Ishikawa (cell line): Measurements from ENCODE around the gene MYPOP.

Source experiments
- CEBPB ChIP-seq: IDR thresholded peaks from 2 replicates; pipeline ENCODE4 v1.6.1; 2012
- CREB1 ChIP-seq: IDR thresholded peaks from 2 replicates; pipeline ENCODE4 v1.6.1; 2012; ENCODE audit warnings: low read depth
- EGR1 ChIP-seq: IDR thresholded peaks from 2 replicates; pipeline ENCODE4 v1.6.1; 2012
- EP300 ChIP-seq: IDR thresholded peaks from 2 replicates; pipeline ENCODE4 v1.6.1; 2012; ENCODE audit warnings: borderline replicate concordance
- FOXM1 ChIP-seq: IDR thresholded peaks from 2 replicates; pipeline ENCODE4 v1.6.1; 2012; ENCODE audit warnings: low read depth, borderline replicate concordance
- NFIC ChIP-seq: IDR thresholded peaks from 2 replicates; pipeline ENCODE4 v1.6.1; 2012
- RAD21 ChIP-seq: IDR thresholded peaks from 2 replicates; pipeline ENCODE4 v1.6.1; 2012; ENCODE audit warnings: low read depth
- TAF1 ChIP-seq: IDR thresholded peaks from 2 replicates; pipeline ENCODE4 v1.6.1; 2012; ENCODE audit warnings: low read depth, mild to moderate bottlenecking
- TCF12 ChIP-seq: IDR thresholded peaks from 2 replicates; pipeline ENCODE4 v1.6.1; 2012; ENCODE audit warnings: low read depth
- TEAD4 ChIP-seq: IDR thresholded peaks from 2 replicates; pipeline ENCODE4 v1.6.1; 2012
- YY1 ChIP-seq: IDR thresholded peaks from 2 replicates; pipeline ENCODE4 v1.6.1; 2012; ENCODE audit warnings: low read depth
- ZBTB7A ChIP-seq: IDR thresholded peaks from 2 replicates; pipeline ENCODE4 v1.6.1; 2012; ENCODE audit warnings: low read depth
- TF ChIP-seq, protein P1 (sequence below): IDR thresholded peaks from 2 replicates; pipeline ENCODE4 v1.6.1; 2012; ENCODE audit warnings: low read depth, mild to moderate bottlenecking
- TF ChIP-seq, protein P2 (sequence below): IDR thresholded peaks from 2 replicates; pipeline ENCODE4 v1.6.1; 2012
- TF ChIP-seq, protein P3 (sequence below): IDR thresholded peaks from 2 replicates; pipeline ENCODE4 v1.6.1; 2012

Gene MYPOP

DNA sequence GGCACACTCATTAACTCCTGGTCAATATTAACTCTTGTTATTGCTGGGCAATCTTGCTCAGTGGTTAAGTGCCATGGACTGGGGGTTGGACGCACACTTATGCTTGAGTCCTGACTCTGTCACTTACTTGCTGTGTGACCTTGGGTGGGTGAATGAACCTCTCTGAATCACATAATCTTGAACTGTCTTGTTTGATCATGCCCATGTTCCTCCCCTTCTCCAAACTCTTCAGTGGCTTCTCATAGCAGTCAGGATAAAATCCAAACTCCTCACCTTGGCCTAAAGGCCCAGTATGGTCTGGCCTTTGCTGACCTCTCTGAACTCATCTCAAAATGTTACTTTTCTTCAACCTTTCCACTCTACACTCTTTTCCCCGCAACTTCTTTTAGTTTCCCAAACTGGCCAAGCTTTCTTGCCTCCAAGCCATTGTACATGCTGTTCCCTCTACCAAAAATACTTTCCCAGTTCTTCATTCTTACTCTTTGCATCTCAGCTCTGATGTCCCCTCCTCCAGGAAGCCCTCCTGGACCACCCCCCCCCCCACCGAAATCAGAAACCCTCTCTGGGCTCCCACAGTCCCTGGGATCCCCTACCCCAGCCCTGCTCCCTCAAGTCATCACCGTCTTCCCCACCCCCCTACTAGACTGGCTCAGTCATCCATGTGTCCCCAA lies 2.4 kb downstream of the MYPOP start:
- TF ChIP-seq CEBPB (no peak), YY1 (no peak), ZBTB7A (no peak), FOXM1 (no peak), EGR1 (no peak), CREB1 (no peak), TAF1 (no peak), TCF12 (no peak), TEAD4 (no peak), EP300 (no peak), RAD21 (no peak)
- TF ChIP-seq, protein P1, sequence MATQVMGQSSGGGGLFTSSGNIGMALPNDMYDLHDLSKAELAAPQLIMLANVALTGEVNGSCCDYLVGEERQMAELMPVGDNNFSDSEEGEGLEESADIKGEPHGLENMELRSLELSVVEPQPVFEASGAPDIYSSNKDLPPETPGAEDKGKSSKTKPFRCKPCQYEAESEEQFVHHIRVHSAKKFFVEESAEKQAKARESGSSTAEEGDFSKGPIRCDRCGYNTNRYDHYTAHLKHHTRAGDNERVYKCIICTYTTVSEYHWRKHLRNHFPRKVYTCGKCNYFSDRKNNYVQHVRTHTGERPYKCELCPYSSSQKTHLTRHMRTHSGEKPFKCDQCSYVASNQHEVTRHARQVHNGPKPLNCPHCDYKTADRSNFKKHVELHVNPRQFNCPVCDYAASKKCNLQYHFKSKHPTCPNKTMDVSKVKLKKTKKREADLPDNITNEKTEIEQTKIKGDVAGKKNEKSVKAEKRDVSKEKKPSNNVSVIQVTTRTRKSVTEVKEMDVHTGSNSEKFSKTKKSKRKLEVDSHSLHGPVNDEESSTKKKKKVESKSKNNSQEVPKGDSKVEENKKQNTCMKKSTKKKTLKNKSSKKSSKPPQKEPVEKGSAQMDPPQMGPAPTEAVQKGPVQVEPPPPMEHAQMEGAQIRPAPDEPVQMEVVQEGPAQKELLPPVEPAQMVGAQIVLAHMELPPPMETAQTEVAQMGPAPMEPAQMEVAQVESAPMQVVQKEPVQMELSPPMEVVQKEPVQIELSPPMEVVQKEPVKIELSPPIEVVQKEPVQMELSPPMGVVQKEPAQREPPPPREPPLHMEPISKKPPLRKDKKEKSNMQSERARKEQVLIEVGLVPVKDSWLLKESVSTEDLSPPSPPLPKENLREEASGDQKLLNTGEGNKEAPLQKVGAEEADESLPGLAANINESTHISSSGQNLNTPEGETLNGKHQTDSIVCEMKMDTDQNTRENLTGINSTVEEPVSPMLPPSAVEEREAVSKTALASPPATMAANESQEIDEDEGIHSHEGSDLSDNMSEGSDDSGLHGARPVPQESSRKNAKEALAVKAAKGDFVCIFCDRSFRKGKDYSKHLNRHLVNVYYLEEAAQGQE, result no peak
- TF ChIP-seq, protein P2, sequence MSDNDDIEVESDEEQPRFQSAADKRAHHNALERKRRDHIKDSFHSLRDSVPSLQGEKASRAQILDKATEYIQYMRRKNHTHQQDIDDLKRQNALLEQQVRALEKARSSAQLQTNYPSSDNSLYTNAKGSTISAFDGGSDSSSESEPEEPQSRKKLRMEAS, result no peak
- TF ChIP-seq, protein P3, sequence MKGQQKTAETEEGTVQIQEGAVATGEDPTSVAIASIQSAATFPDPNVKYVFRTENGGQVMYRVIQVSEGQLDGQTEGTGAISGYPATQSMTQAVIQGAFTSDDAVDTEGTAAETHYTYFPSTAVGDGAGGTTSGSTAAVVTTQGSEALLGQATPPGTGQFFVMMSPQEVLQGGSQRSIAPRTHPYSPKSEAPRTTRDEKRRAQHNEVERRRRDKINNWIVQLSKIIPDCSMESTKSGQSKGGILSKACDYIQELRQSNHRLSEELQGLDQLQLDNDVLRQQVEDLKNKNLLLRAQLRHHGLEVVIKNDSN, result no peak

DNA sequence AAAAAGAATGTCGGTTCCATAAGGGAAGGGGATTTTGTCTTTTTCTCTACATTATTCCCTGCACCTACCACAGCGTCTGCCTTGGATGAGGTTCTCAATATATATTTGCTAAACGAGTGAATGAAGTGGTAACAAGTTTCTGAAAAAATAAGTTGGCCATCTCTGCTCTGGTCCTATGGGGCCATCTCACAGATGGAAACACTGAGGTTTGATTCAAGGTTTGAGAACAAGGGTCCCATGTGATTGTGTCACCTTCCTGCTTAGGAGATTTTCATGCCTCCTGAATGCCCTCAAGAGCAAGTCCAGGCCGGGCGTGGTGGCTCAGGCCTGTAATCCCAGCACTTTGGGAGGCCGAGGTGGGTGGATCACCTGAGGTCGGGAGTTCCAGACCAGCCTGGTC lies 3.2 kb downstream of the MYPOP start:
- TF ChIP-seq YY1 (no peak), NFIC (no peak), FOXM1 (no peak), RAD21 (no peak), EP300 (no peak), CREB1 (no peak), ZBTB7A (no peak), TAF1 (no peak), EGR1 (no peak), TEAD4 (no peak), CEBPB (no peak), TCF12 (no peak)
- TF ChIP-seq, protein P1, result no peak
- TF ChIP-seq, protein P2, result no peak
- TF ChIP-seq, protein P3, result no peak

DNA sequence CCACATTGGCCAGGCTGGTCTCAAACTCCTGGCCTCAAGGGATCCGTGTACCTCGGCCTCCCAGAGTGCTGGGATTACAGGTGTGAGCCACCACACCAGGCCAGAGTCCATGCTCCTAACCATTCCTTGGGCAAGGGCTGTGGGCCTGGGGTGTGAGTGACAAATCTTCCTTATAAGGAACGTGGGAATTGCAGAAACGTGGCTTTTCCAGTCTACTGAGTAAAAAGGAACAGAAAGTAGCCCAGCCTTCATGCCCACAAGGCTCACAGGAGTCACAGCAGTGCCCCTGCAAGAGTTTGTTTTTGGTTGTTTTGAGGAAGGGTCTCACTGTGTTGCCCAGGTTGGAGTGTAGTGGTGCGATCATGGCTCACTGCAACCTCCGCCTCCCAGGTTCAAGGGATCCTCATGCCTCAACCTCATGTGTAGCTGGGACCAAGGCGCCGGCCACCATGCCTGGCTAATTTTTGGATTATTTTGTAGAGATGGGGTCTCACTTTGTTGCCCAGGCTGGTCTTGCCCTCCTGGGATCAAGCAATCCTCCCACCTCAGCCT lies 5.1 kb downstream of the MYPOP start:
- TF ChIP-seq TAF1, result no peak
- TF ChIP-seq TCF12, result no peak
- TF ChIP-seq EP300, result no peak
- no peak for TF ChIP-seq NFIC
- TF ChIP-seq EGR1, result no peak
- no peak for TF ChIP-seq TEAD4
- no peak for TF ChIP-seq ZBTB7A
- TF ChIP-seq YY1, result no peak
- TF ChIP-seq, protein P1, result no peak
- TF ChIP-seq FOXM1, result no peak

DNA sequence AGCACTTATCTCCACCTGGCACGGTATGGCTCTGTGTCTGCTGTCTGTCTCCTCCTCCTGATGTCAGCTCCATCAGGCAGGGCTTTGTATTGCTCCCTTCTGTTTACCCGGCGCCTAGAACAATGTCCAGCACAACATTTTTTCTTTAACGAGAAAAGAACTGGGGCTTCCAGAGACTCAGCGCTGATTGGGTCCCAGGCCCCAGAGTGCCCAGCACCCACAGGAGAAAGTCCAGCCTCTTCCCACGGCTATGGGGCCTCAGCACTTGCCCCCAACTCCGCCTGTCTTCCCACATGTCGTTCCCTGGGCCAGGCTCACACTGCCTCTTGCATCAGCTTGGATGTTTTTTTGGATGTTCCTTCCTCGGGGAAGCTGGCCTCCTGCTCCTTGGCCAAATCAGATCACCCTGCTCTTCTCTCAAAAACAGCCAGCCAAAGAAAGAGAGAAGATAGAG lies 6.9 kb downstream of the MYPOP start:
- TF ChIP-seq FOXM1 (no peak), CEBPB (no peak), CREB1 (no peak), TAF1 (no peak), NFIC (no peak), RAD21 (no peak), ZBTB7A (no peak), EGR1 (no peak), TCF12 (no peak), TEAD4 (no peak), YY1 (no peak)
- TF ChIP-seq, protein P1, result no peak
- TF ChIP-seq, protein P3, result no peak
- TF ChIP-seq, protein P2, result no peak
